ENCODE results near the gene TEX52. TPM values are rescaled to one million over a fixed set of nuclear protein-coding genes. Genes with fewer than 3 reads are reported as not detected.

TEX52 gene
- total and polyA plus RNA-seq, 4 donors: not detected

DNA sequence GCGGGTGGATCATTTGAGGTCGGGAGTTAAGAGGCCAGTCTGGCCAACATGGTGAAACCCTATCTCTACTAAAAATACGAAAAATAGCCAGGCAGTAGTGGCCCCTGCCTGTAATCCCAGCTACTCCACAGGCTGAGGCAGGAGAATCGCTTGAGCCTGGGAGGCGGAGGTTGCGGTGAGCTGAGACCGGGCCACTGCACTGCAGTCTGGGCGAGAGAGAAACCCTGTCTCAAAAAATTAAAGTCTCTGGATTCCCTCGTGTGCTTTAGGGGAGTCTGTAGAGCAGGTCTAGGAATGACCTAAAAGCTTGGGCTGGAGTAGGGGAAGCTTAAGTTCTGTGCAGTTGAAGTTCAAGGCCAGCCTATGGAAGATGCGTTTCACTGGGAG is 33.2 kb upstream of the TEX52 start:
- TF ChIP-seq ATF3 (IDR thresholded peaks at IDR 0.05) (no peak), NR2F2 (IDR thresholded peaks at IDR 0.05) (no peak), HNF4G (IDR thresholded peaks at IDR 0.05) (no peak), YY1 (IDR thresholded peaks at IDR 0.05) (no peak), FOXA1 (IDR thresholded peaks at IDR 0.05) (no peak), JUND (IDR thresholded peaks at IDR 0.05) (no peak), TAF1 (conservative IDR thresholded peaks at IDR 0.05) (no peak), FOXA2 (IDR thresholded peaks at IDR 0.05) (no peak), GABPA (IDR thresholded peaks at IDR 0.05 in 1 of 2, conservative IDR thresholded peaks at IDR 0.05 in 1 of 2) (no peak), RAD21 (IDR thresholded peaks at IDR 0.05) (no peak), HNF4A (conservative IDR thresholded peaks at IDR 0.05) (no peak), EGR1 (IDR thresholded peaks at IDR 0.05; ENCODE audit: low read depth in 2 of 2) (no peak), SP1 (IDR thresholded peaks at IDR 0.05) (no peak), REST (IDR thresholded peaks at IDR 0.05) (no peak)
- TF ChIP-seq, protein P1, sequence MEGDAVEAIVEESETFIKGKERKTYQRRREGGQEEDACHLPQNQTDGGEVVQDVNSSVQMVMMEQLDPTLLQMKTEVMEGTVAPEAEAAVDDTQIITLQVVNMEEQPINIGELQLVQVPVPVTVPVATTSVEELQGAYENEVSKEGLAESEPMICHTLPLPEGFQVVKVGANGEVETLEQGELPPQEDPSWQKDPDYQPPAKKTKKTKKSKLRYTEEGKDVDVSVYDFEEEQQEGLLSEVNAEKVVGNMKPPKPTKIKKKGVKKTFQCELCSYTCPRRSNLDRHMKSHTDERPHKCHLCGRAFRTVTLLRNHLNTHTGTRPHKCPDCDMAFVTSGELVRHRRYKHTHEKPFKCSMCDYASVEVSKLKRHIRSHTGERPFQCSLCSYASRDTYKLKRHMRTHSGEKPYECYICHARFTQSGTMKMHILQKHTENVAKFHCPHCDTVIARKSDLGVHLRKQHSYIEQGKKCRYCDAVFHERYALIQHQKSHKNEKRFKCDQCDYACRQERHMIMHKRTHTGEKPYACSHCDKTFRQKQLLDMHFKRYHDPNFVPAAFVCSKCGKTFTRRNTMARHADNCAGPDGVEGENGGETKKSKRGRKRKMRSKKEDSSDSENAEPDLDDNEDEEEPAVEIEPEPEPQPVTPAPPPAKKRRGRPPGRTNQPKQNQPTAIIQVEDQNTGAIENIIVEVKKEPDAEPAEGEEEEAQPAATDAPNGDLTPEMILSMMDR (IDR thresholded peaks at IDR 0.05; ENCODE audit: low read depth, low read length, missing input control): no peak
- TF ChIP-seq, protein P2, sequence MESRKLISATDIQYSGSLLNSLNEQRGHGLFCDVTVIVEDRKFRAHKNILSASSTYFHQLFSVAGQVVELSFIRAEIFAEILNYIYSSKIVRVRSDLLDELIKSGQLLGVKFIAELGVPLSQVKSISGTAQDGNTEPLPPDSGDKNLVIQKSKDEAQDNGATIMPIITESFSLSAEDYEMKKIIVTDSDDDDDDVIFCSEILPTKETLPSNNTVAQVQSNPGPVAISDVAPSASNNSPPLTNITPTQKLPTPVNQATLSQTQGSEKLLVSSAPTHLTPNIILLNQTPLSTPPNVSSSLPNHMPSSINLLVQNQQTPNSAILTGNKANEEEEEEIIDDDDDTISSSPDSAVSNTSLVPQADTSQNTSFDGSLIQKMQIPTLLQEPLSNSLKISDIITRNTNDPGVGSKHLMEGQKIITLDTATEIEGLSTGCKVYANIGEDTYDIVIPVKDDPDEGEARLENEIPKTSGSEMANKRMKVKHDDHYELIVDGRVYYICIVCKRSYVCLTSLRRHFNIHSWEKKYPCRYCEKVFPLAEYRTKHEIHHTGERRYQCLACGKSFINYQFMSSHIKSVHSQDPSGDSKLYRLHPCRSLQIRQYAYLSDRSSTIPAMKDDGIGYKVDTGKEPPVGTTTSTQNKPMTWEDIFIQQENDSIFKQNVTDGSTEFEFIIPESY (IDR thresholded peaks at IDR 0.05): no peak
- peaks cover 0 to 9% (median 6%) of the 10 kb centered on the region in 4 donors for H3K4me1 ChIP-seq (ENCODE audit: control insufficient read depth in 4 of 4, insufficient read depth in 4 of 4, low read length in 3 of 4)
- WGBS: 76% methylated on average over 10 of the region's 10 CpGs
- no peak for DNase-seq (ENCODE audit: low spot score)
- H3K4me3 ChIP-seq (ENCODE audit: low read depth in 1 of 3, low read length in 3 of 3): peak overlapping the region; percentile 60 to 88 (median 74)
- H3K27ac ChIP-seq (ENCODE audit: low read depth in 1 of 2, low read length in 2 of 2): peak overlapping the region; percentile 57 to 63
- H3K9me3 ChIP-seq (ENCODE audit: control insufficient read depth in 4 of 4, low read length in 3 of 4): no peaks in the 10 kb centered on the region
- H3K27me3 ChIP-seq (ENCODE audit: control insufficient read depth in 4 of 4, insufficient read depth in 4 of 4, low read length in 3 of 4): no peaks in the 10 kb centered on the region
- no peaks in the 10 kb centered on the region for H3K36me3 ChIP-seq (ENCODE audit: control insufficient read depth in 4 of 4, insufficient read depth in 3 of 4, low read depth in 1 of 4, low read length in 3 of 4)
- H3K9ac ChIP-seq (ENCODE audit: low read depth in 1 of 2, low read length in 2 of 2): peak overlapping the region; percentile 17 to 45

All from liver (tissue), 9 donors.